ENCODE results near the gene CTRB1.

DNA sequence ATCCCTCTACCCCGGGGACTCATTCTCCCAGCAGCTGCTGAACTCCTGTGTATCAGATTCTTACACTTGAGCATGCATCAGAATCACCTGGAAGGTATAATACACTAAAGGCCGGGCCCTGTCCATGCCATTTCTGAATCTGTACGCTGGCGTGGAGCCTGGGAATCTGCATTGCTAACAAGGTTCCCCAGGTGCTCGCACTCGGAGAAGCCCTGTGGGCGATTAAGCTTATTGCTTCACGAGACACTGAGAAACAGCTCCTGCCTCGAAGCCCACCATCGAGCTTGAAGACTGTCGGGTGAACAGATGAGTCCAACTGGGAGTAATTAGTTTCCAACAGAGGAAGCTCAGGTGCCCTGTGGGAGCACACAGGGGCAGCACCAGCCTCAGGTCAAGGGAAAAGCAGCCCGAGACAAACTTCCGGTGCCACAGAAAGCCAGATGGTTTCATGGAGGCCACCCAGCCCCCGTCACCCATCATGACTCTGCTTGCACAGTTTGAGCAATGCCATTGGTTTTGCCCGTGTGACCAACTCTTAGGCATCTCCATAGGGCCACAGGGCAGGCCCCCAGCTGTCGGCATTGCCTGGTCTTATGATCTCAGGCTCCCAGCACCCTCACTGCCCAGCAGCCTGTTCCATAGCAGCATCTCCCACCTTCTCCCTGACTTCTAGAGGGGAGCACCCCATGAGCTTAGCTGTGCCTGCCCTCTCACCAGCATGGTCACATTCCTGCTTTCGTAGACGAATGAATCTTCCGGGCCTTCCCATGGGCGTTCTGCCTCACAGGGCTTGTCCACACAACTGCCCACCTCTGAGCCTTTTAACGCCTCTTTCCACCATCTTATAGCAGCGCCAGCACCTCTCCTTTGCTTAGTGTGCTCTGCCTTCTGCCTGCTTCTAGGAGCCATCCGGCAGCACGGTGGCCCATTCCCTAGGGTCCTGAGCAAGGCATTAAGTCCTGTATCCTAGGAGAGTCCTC, 22.7 kb upstream of the CTRB1 start:
- TF ChIP-seq, protein P1, sequence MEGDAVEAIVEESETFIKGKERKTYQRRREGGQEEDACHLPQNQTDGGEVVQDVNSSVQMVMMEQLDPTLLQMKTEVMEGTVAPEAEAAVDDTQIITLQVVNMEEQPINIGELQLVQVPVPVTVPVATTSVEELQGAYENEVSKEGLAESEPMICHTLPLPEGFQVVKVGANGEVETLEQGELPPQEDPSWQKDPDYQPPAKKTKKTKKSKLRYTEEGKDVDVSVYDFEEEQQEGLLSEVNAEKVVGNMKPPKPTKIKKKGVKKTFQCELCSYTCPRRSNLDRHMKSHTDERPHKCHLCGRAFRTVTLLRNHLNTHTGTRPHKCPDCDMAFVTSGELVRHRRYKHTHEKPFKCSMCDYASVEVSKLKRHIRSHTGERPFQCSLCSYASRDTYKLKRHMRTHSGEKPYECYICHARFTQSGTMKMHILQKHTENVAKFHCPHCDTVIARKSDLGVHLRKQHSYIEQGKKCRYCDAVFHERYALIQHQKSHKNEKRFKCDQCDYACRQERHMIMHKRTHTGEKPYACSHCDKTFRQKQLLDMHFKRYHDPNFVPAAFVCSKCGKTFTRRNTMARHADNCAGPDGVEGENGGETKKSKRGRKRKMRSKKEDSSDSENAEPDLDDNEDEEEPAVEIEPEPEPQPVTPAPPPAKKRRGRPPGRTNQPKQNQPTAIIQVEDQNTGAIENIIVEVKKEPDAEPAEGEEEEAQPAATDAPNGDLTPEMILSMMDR (CRISPR knock-in tag; IDR thresholded peaks at IDR 0.05), result no peak
- TF ChIP-seq TSC22D2 (CRISPR knock-in tag; IDR thresholded peaks at IDR 0.05; ENCODE audit: borderline replicate concordance) (no peak), JUND (CRISPR knock-in tag; IDR thresholded peaks at IDR 0.05) (no peak), PHF5A (CRISPR knock-in tag; IDR thresholded peaks at IDR 0.05; ENCODE audit: low read depth, unreplicated experiment) (no peak), ZNF335 (CRISPR knock-in tag; IDR thresholded peaks at IDR 0.05) (no peak), EP300 (IDR thresholded peaks at IDR 0.05; ENCODE audit: low read depth in 2 of 2, low read length in 2 of 2) (no peak), EP300 (CRISPR knock-in tag; IDR thresholded peaks at IDR 0.05; ENCODE audit: borderline replicate concordance) (no peak), PCBP2 (optimal IDR thresholded peaks at IDR 0.05; ENCODE audit: low read depth, low read length, poor library complexity, severe bottlenecking) (no peak)
- TF ChIP-seq, protein P2, sequence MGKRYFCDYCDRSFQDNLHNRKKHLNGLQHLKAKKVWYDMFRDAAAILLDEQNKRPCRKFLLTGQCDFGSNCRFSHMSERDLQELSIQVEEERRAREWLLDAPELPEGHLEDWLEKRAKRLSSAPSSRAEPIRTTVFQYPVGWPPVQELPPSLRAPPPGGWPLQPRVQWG (CRISPR knock-in tag; IDR thresholded peaks at IDR 0.05; ENCODE audit: borderline replicate concordance, low read depth), result no peak
- TF ChIP-seq, protein P3, sequence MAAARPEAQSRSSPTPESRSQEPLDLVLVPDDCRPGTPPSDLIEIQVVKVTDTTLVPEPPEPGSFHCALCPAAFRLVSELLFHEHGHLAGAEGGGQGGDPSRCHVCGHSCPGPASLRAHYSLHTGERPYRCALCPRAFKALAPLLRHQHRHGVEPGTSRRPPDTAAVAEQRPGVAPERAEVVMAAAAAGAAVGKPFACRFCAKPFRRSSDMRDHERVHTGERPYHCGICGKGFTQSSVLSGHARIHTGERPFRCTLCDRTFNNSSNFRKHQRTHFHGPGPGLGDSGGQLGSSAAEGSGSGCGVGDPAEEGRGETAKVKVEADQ (CRISPR knock-in tag; IDR thresholded peaks at IDR 0.05; ENCODE audit: borderline replicate concordance), result no peak
- TF ChIP-seq, protein P4, sequence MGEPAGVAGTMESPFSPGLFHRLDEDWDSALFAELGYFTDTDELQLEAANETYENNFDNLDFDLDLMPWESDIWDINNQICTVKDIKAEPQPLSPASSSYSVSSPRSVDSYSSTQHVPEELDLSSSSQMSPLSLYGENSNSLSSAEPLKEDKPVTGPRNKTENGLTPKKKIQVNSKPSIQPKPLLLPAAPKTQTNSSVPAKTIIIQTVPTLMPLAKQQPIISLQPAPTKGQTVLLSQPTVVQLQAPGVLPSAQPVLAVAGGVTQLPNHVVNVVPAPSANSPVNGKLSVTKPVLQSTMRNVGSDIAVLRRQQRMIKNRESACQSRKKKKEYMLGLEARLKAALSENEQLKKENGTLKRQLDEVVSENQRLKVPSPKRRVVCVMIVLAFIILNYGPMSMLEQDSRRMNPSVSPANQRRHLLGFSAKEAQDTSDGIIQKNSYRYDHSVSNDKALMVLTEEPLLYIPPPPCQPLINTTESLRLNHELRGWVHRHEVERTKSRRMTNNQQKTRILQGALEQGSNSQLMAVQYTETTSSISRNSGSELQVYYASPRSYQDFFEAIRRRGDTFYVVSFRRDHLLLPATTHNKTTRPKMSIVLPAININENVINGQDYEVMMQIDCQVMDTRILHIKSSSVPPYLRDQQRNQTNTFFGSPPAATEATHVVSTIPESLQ (CRISPR knock-in tag; conservative IDR thresholded peaks at IDR 0.05), result no peak
- TF ChIP-seq, protein P5, sequence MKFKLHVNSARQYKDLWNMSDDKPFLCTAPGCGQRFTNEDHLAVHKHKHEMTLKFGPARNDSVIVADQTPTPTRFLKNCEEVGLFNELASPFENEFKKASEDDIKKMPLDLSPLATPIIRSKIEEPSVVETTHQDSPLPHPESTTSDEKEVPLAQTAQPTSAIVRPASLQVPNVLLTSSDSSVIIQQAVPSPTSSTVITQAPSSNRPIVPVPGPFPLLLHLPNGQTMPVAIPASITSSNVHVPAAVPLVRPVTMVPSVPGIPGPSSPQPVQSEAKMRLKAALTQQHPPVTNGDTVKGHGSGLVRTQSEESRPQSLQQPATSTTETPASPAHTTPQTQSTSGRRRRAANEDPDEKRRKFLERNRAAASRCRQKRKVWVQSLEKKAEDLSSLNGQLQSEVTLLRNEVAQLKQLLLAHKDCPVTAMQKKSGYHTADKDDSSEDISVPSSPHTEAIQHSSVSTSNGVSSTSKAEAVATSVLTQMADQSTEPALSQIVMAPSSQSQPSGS (CRISPR knock-in tag; IDR thresholded peaks at IDR 0.05), result no peak
